ENCODE measurements around the gene CACNA1H.
"Not testable (repeated sequence)": the region's sequence is repeated elsewhere in the genome, so short reads cannot be mapped to it uniquely, and the experiment has no call there.

DNA sequence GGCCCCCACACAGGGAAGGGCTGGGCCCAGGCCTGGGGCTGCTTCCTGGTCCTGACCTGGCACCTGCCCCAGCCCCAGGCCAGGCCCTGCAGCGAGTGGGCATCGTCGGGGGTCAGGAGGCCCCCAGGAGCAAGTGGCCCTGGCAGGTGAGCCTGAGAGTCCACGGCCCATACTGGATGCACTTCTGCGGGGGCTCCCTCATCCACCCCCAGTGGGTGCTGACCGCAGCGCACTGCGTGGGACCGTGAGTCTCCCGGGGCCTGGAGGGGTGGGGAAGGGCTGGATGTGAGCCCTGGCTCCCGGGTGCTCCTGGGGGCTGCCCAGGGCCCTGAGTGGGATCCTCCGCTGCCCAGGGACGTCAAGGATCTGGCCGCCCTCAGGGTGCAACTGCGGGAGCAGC is 88.2 kb downstream of the CACNA1H start:
- TF ChIP-seq, protein P1, sequence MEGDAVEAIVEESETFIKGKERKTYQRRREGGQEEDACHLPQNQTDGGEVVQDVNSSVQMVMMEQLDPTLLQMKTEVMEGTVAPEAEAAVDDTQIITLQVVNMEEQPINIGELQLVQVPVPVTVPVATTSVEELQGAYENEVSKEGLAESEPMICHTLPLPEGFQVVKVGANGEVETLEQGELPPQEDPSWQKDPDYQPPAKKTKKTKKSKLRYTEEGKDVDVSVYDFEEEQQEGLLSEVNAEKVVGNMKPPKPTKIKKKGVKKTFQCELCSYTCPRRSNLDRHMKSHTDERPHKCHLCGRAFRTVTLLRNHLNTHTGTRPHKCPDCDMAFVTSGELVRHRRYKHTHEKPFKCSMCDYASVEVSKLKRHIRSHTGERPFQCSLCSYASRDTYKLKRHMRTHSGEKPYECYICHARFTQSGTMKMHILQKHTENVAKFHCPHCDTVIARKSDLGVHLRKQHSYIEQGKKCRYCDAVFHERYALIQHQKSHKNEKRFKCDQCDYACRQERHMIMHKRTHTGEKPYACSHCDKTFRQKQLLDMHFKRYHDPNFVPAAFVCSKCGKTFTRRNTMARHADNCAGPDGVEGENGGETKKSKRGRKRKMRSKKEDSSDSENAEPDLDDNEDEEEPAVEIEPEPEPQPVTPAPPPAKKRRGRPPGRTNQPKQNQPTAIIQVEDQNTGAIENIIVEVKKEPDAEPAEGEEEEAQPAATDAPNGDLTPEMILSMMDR (IDR thresholded peaks at IDR 0.05 in 2 of 3, conservative IDR thresholded peaks at IDR 0.05 in 1 of 3; ENCODE audit: borderline replicate concordance in 1 of 3, insufficient read depth in 1 of 3, low read depth in 2 of 3, low read length in 2 of 3), result not testable (repeated sequence)
- TF ChIP-seq JUND (IDR thresholded peaks at IDR 0.05); EZH2 (IDR thresholded peaks at IDR 0.05); POLR2A (IDR thresholded peaks at IDR 0.05; ENCODE audit: borderline replicate concordance, extremely low read depth, insufficient read depth, insufficient read length): not testable (repeated sequence)
- TF ChIP-seq, protein P2, sequence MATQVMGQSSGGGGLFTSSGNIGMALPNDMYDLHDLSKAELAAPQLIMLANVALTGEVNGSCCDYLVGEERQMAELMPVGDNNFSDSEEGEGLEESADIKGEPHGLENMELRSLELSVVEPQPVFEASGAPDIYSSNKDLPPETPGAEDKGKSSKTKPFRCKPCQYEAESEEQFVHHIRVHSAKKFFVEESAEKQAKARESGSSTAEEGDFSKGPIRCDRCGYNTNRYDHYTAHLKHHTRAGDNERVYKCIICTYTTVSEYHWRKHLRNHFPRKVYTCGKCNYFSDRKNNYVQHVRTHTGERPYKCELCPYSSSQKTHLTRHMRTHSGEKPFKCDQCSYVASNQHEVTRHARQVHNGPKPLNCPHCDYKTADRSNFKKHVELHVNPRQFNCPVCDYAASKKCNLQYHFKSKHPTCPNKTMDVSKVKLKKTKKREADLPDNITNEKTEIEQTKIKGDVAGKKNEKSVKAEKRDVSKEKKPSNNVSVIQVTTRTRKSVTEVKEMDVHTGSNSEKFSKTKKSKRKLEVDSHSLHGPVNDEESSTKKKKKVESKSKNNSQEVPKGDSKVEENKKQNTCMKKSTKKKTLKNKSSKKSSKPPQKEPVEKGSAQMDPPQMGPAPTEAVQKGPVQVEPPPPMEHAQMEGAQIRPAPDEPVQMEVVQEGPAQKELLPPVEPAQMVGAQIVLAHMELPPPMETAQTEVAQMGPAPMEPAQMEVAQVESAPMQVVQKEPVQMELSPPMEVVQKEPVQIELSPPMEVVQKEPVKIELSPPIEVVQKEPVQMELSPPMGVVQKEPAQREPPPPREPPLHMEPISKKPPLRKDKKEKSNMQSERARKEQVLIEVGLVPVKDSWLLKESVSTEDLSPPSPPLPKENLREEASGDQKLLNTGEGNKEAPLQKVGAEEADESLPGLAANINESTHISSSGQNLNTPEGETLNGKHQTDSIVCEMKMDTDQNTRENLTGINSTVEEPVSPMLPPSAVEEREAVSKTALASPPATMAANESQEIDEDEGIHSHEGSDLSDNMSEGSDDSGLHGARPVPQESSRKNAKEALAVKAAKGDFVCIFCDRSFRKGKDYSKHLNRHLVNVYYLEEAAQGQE (IDR thresholded peaks at IDR 0.05; ENCODE audit: low read depth), result not testable (repeated sequence)
